WI38 (cell line): ENCODE data around the gene CAPN2.

Source experiments
- H3K4me3 ChIP-seq: 2 replicates; pipeline ENCODE4 v1.5.1; 2011; ENCODE audit warnings: low read depth, mild to moderate bottlenecking, control low read depth, low read length
- TF ChIP-seq, protein P1 (sequence below): IDR thresholded peaks from 2 replicates; pipeline ENCODE4 v1.5.1; 2012; ENCODE audit warnings: low read depth, mild to moderate bottlenecking, control low read depth, low read length

Gene CAPN2

GRCh38 chr1:223819730-223820514, 107.6 kb downstream of the CAPN2 start:
- TF ChIP-seq, protein P1, sequence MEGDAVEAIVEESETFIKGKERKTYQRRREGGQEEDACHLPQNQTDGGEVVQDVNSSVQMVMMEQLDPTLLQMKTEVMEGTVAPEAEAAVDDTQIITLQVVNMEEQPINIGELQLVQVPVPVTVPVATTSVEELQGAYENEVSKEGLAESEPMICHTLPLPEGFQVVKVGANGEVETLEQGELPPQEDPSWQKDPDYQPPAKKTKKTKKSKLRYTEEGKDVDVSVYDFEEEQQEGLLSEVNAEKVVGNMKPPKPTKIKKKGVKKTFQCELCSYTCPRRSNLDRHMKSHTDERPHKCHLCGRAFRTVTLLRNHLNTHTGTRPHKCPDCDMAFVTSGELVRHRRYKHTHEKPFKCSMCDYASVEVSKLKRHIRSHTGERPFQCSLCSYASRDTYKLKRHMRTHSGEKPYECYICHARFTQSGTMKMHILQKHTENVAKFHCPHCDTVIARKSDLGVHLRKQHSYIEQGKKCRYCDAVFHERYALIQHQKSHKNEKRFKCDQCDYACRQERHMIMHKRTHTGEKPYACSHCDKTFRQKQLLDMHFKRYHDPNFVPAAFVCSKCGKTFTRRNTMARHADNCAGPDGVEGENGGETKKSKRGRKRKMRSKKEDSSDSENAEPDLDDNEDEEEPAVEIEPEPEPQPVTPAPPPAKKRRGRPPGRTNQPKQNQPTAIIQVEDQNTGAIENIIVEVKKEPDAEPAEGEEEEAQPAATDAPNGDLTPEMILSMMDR = no peak

DNA sequence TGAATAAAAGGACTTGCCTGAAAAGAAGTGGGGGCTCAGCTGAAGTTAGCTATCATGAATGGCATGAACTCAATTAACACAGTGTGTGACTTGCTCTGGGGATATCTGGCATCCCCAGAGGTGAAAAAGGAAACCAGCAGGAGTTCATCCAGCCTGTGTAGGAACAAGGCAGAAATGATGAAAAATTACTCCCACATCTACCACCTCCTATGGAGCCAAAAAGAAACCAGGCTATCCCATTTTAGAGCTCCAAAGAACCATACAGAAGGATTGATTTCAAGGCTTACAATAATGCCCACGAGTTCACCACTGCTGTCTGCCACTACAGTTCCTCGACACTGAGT, 108.1 kb downstream of the CAPN2 start:
- no peak overlapping the region for H3K4me3 ChIP-seq
- TF ChIP-seq, protein P1 = no peak

More at GRCh38 chr1:223819730-223820514, 107.6 kb downstream of the CAPN2 start:
- H3K4me3 ChIP-seq = no peak overlapping the region

- no peak overlapping the region for H3K4me3 ChIP-seq
- TF ChIP-seq, protein P1 = no peak
Observed at GRCh38 chr1:223820971-223821370, 108.6 kb downstream of the CAPN2 start.

- no peak overlapping the region for H3K4me3 ChIP-seq
- TF ChIP-seq, protein P1 = no peak
Observed at GRCh38 chr1:223824287-223824686, 111.9 kb downstream of the CAPN2 start.

DNA sequence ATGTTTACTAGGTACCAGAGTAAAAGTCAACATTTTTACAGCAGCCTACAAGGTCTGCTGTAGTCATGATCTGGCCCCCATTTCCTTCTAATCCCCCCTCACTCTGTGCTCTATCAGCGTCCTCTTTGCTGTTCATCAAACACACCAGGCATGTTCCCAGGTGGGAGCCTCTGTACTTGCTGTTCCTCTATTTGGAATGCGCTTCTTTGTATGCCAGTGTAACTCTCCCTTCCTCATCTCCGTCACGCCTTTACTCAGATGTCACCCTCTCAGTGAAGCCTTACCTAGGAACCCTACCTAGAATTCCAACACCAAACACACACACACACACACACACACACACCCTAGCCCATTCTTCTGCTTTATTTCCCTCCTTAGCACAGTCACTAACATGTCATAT, 112.4 kb downstream of the CAPN2 start:
- H3K4me3 ChIP-seq = no peak overlapping the region
- TF ChIP-seq, protein P1 = no peak
